ENCODE measurements around the gene BCAS3. TPM values are rescaled to one million over a fixed set of nuclear protein-coding genes. Genes with fewer than 3 reads are reported as not detected.
"Not testable (repeated sequence)": the region's sequence is repeated elsewhere in the genome, so short reads cannot be mapped to it uniquely, and the experiment has no call there.

BCAS3 gene
- total RNA-seq, 1 donor from 2014 or later = 15.6 TPM

- intact Hi-C loops (cut with DNase I) = no loop called here
- DNase-seq (no peak), ATAC-seq (ENCODE audit: poor library complexity) (no peak)
These were observed 12.0 kb upstream of the BCAS3 start for GRCh38 chr17:60665602-60666001.

DNA sequence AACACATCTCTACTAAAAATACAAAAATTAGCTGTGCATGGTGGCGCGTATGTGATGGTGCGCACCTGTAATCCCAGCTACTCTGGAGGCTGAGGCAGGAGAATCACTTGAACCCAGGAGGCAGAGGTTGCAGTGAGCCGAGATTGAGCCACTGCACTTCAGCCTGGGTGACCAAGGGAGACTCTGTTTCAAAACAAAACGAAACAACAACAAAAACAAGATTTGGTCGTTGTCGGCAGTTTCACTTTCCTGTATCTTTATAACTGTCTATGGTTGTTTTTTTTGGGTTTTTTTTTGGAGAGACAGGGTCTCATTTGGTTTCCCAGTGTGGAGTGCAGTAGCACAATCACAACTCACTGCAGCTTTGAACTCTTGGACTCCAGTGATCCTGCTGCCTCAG, 8.9 kb upstream of the BCAS3 start:
- ATAC-seq (ENCODE audit: poor library complexity); intact Hi-C loops (cut with DNase I); DNase-seq: not testable (repeated sequence)

DNA sequence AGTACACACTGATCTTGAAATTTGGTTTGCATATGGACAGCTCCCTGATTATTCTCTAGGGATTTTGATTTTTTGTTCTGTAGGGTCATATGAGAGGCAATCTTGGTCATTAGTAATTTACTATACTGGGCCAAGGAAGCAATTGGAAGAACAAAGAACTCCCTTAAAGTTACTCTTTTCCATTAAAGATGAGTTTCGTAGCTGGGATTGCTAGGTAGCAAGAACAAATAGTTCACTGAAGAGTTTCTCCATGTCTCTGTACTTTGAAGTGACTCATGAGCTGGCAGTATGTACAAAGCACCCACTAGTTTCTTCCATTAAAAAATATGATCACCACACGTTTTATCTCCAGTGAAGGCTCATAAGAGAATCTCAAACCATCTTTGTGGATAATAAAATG, 6.2 kb upstream of the BCAS3 start:
- intact Hi-C loops (cut with DNase I) = no loop called here
- DNase-seq (no peak), ATAC-seq (ENCODE audit: poor library complexity) (no peak)

DNA sequence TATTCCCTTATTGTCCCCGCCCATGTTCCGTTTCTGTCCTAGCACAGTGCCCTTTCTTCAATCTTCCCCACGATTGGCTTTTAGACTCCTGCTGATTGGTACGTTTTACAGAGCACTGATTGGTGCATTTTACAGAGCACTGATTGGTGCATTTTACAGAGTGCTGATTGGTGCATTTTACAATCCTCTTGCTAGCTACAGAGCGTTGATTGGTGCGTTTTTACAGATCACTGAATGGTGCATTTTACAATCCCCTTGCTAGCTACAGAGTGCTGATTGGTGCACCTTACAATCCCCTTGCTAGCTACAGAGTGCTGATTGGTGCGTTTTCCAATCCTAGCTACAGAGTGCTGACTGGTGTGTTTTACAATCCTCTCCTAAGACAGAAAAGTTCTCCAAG, 3.0 kb upstream of the BCAS3 start:
- DNase-seq; intact Hi-C loops (cut with DNase I); ATAC-seq (ENCODE audit: poor library complexity): not testable (repeated sequence)

- intact Hi-C loops (cut with DNase I) = no loop called here
- ATAC-seq (ENCODE audit: poor library complexity) = no peak
These were observed 1.7 kb upstream of the BCAS3 start for GRCh38 chr17:60675997-60676396.

DNA sequence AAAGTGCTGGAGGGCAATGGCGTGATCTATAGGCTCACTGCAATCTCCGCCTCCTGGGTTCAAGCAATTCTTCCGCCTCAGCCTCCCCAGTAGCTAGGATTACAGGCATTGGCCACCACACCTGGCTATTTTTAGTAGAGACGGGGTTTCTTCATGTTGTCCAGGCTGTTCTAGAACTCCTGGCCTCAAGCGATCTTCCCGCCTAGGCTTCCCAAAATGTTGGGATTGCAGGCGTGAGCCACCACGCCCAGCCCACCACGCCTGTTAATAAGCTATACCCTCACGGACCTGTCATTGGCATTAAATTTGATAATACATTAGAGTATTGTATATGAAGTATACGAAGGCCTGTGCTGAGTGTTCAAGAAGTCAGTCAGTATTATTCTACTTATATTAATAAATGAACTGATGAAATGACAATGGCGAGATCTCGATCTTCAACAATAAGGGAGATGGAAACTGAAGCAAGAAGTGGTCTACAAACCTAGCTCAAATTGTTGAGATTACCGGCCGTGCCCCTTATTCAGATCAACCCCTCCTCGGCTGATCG, 818 bp upstream of the BCAS3 start:
- intact Hi-C loops (cut with DNase I) = no loop called here
- no peak for ATAC-seq (ENCODE audit: poor library complexity)
- DNase-seq = no peak

More at GRCh38 chr17:60675997-60676396, 1.7 kb upstream of the BCAS3 start:
- no peak for DNase-seq

GRCh38 chr17:60678118-60678444, 430 bp downstream of the BCAS3 start:
- DNase-seq (no peak), ATAC-seq (ENCODE audit: poor library complexity) (no peak)
- intact Hi-C loops (cut with DNase I) = no loop called here

- ATAC-seq (ENCODE audit: poor library complexity) = no peak
- intact Hi-C loops (cut with DNase I) = no loop called here
- DNase-seq = no peak
These were observed 1.6 kb downstream of the BCAS3 start for GRCh38 chr17:60679287-60679686.

DNA sequence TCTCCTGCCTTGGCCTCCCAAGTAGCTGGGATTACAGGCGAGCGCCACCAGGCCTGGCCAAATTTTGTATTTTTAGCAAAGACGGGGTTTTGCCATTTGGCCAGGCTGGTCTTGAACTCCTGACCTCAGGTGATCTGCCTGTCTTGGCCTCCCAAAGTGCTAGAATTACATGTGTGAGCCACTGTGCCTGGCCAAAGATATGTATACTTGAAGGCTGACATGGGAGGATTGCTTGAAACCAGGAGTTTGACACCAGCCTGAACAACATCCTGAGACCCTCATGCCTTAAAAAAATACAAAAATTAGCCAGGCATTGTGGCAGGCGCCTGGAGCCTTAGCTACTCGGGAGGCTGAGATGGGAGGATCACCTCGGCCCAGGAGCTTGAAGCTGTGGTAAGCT, 3.1 kb downstream of the BCAS3 start:
- intact Hi-C loops (cut with DNase I) = no loop called here
- no peak for DNase-seq
- no peak for ATAC-seq (ENCODE audit: poor library complexity)

- no peak for DNase-seq
- intact Hi-C loops (cut with DNase I) = no loop called here
- ATAC-seq (ENCODE audit: poor library complexity) = no peak
These were observed 7.8 kb downstream of the BCAS3 start for GRCh38 chr17:60685437-60685836.

DNA sequence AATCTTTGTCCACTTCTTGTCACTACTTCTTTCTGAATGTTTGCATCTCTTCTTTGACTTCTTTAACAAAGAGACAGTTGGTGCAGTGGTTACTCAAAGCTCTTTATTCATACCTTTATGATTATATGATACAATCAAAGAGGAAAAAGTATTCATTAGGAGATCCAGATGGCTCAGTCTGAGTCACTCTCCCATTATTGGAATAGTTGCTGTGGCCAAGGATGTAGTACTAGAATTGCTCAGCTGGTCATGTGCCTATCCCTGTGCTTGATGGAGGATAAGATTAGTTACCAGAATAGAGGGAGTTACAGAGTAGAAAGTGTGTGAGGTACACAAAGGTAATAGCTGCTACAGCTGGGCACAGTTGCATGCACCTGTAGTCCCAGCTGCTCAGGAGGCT, 18.3 kb downstream of the BCAS3 start:
- no peak for DNase-seq
- no peak for ATAC-seq (ENCODE audit: poor library complexity)
- intact Hi-C loops (cut with DNase I) = no loop called here

DNA sequence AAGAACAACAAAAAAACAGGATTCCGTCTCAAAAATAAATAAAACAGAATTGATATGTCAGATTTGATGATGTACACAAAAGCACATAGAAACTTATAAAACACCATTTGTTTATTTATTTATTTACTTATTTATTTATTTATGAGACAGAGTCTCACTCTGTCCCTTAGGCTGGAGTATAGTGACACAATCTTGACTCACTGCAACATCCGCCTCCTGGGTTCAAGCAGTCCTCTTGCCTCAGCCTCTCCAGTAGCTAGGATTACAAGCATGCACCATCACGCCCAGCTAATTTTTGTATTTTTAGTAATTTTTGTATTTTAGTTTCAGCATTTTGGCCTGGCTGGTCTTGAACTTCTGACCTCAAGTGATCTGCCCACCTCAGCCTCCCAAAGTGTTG, 21.4 kb downstream of the BCAS3 start:
- no peak for ATAC-seq (ENCODE audit: poor library complexity)
- intact Hi-C loops (cut with DNase I) = no loop called here
- no peak for DNase-seq

DNA sequence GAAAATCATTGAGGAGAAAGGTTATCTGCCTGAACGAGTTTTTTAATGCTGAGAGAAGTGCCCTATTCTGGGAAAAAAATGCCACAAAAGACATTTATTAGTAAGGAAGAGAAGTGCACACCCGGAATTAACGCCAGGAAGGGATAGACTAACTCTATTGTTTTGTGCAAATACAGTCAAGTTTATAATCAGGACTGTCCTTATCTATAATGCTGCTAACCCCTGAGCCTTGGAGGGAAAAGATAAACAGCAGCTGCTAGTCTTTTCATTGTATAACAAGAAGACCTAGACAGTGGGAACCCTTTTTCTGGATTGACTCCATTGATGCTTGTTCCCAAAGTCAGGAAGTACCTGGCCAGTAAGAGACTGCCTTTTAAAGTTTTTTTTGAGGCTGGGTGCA, 26.5 kb downstream of the BCAS3 start:
- ATAC-seq (ENCODE audit: poor library complexity) = no peak
- intact Hi-C loops (cut with DNase I) = no loop called here
- no peak for DNase-seq

- ATAC-seq (ENCODE audit: poor library complexity) (no peak), DNase-seq (no peak)
- intact Hi-C loops (cut with DNase I) = no loop called here
These were observed 35.0 kb downstream of the BCAS3 start for GRCh38 chr17:60712675-60713074.

- intact Hi-C loops (cut with DNase I) = no loop called here
- no peak for ATAC-seq (ENCODE audit: poor library complexity)
- DNase-seq = no peak
These were observed 36.0 kb downstream of the BCAS3 start for GRCh38 chr17:60713608-60714007.

DNA sequence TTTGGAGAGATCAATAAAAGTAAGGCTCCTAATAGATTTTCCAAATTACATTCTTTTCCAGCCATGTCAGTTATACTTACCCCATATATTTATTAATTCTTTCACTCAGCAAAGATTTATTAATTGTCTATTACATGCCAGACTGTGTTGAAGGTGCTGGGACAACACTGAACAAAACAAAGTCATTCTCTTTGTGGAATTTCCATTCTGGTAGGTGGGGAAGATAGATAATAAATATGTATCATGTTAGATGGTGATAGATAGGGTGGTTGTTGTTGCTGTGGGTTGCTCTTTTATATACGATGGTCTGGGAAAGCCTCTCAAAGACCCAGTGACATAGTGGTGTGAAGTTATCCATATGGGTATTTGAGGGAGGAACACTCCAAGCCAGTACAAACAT, 39.1 kb downstream of the BCAS3 start:
- DNase-seq = no peak
- no peak for ATAC-seq (ENCODE audit: poor library complexity)
- intact Hi-C loops (cut with DNase I) = no loop called here

GRCh38 chr17:60717814-60718213, 40.2 kb downstream of the BCAS3 start:
- intact Hi-C loops (cut with DNase I) = no loop called here
- ATAC-seq (ENCODE audit: poor library complexity) = no peak
- DNase-seq = no peak

- ATAC-seq (ENCODE audit: poor library complexity) = peak; percentile 56
- DNase-seq = no peak
- intact Hi-C loops (cut with DNase I) = no loop called here
These were observed 43.3 kb downstream of the BCAS3 start for GRCh38 chr17:60720763-60721531.

DNA sequence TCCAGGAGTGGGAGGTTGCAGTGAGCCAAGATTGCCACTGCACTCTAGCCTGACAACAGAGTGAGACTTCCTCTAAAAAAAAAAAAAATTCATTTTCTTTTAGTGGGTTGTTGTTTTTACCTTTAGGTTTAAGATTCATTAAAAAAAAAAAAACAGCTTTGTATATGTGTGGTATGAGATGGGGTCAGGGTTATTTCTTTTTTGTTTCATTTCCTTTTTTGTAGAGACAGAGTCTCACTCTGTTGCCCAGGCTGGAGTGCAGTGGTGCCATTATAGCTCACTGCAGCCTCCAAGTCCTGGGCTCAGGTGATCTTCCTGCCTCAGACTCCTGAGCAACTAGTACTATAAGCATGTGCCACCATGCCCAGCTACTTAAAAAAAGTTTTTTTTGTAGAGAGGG, 47.0 kb downstream of the BCAS3 start:
- ATAC-seq (ENCODE audit: poor library complexity) (no peak), DNase-seq (no peak)
- intact Hi-C loops (cut with DNase I) = no loop called here

- ATAC-seq (ENCODE audit: poor library complexity) = no peak
- intact Hi-C loops (cut with DNase I) = no loop called here
These were observed 52.2 kb downstream of the BCAS3 start for GRCh38 chr17:60729854-60730253.

DNA sequence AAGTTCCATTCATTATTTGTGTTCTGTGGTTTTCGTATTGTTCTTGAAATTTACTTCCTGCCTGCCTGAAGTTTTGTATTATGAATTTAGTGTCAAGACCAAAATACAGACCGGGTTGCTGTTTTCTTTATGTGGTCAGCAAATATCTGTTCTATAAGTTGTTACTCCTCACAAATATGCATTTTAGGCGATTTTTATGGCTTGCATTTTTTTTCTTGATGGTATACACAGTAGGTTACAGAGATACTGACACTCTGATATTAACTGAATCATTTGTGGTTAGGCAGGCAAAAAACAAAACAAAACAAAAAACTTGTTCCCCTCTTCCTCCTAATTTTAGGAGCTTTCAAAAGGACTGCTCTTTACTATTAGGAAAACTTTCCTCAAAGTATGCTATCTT, 52.6 kb downstream of the BCAS3 start:
- intact Hi-C loops (cut with DNase I) = no loop called here
- no peak for ATAC-seq (ENCODE audit: poor library complexity)
- DNase-seq = no peak

More at GRCh38 chr17:60729854-60730253, 52.2 kb downstream of the BCAS3 start:
- no peak for DNase-seq
